Measurements from ENCODE around the gene SLC22A12.

DNA sequence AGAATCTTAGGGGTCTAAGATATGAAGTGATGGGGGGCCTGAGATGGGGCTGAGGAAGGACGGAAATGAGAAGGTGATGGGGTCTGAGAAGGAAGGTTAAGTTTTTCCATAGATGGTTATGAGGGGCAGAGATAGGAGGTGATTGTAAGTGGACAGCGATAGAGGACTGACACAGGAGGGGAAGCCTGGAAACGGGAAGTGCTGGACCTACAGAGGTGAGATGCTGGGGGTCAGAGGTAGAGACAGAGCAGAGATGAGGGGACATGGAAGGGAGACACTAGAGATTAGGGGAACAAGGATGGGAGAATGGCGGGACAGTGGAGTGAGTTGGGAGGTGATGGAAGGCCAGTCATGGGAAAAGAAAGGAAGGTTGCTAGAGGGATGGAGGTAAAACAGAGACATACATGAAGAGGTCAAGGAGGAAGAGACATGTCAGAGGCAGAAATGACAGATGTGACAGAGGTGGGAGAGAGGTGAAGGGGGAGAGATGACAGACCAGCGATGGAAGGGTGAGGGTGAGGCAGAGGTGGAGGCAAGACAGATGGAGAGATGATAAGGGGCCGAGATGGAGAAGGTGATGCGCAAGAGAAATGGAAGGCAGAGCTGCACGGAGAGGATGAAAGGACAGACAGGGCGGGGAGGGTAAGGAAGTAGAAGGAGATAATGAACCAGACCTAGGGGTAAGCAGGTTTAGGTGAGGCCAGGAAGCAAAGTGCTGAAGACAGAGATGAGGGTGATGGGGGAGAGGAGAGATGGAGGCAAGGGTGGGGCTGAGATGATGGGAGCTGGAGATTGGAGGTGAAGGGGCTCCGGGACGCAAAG, 50.8 kb downstream of the SLC22A12 start:
- TF ChIP-seq, protein P1, sequence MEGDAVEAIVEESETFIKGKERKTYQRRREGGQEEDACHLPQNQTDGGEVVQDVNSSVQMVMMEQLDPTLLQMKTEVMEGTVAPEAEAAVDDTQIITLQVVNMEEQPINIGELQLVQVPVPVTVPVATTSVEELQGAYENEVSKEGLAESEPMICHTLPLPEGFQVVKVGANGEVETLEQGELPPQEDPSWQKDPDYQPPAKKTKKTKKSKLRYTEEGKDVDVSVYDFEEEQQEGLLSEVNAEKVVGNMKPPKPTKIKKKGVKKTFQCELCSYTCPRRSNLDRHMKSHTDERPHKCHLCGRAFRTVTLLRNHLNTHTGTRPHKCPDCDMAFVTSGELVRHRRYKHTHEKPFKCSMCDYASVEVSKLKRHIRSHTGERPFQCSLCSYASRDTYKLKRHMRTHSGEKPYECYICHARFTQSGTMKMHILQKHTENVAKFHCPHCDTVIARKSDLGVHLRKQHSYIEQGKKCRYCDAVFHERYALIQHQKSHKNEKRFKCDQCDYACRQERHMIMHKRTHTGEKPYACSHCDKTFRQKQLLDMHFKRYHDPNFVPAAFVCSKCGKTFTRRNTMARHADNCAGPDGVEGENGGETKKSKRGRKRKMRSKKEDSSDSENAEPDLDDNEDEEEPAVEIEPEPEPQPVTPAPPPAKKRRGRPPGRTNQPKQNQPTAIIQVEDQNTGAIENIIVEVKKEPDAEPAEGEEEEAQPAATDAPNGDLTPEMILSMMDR (conservative IDR thresholded peaks at IDR 0.05; ENCODE audit: low read length), result no peak
- TF ChIP-seq EZH2phosphoT487 (IDR thresholded peaks at IDR 0.05; ENCODE audit: borderline replicate concordance), result no peak

Measured in Loucy (cell line).